Epithelial cell of esophagus (primary cell): Measurements from ENCODE around the gene ATF5.

Source experiments
- DNase-seq: peaks from one replicate; pipeline ENCODE4 v3.0.0; 2010; ENCODE audit warnings: low read depth
- H3K4me3 ChIP-seq: 2 replicates; pipeline ENCODE4 v1.5.1; 2011; ENCODE audit warnings: mild to moderate bottlenecking, low read length, control low read depth
- CTCF ChIP-seq: IDR thresholded peaks from 2 replicates; pipeline ENCODE4 v1.5.1; 2011; ENCODE audit warnings: low read depth, mild to moderate bottlenecking, low read length, control low read depth, inconsistent platforms; ENCODE audit not compliant: insufficient read depth; ENCODE audit errors: missing control alignments

The ATF5 gene

GRCh38 chr19:49908480-49909420 lies 20.3 kb upstream of the ATF5 start:
- no peak overlapping the region for H3K4me3 ChIP-seq
- TF ChIP-seq CTCF: no peak
- no peak for DNase-seq

- H3K4me3 ChIP-seq: no peak overlapping the region
- no peak for DNase-seq
- TF ChIP-seq CTCF: no peak
These were observed 18.8 kb upstream of the ATF5 start for GRCh38 chr19:49910179-49910578.

- TF ChIP-seq CTCF: no peak
- no peak overlapping the region for H3K4me3 ChIP-seq
- DNase-seq: no peak
These were observed 17.4 kb upstream of the ATF5 start for GRCh38 chr19:49911381-49912145.

GRCh38 chr19:49912965-49913685 lies 15.9 kb upstream of the ATF5 start:
- H3K4me3 ChIP-seq: no peak overlapping the region
- no peak for DNase-seq
- no peak for TF ChIP-seq CTCF

- H3K4me3 ChIP-seq: no peak overlapping the region
- no peak for TF ChIP-seq CTCF
- DNase-seq: no peak
These were observed 15.3 kb upstream of the ATF5 start for GRCh38 chr19:49913720-49914119.

GRCh38 chr19:49915271-49915670 lies 13.7 kb upstream of the ATF5 start:
- peak; percentile 12 for TF ChIP-seq CTCF
- H3K4me3 ChIP-seq: no peak overlapping the region
- no peak for DNase-seq
